HepG2 (cell line): ENCODE data around the gene ZNF341. TPM values are rescaled to one million over a fixed set of nuclear protein-coding genes. Genes with fewer than 3 reads are reported as not detected.

Experiments
- AGO2 ChIP-seq: fragments of 200-400 bp; formaldehyde crosslinking; optimal IDR thresholded peaks from 2 replicates; pipeline ENCODE3; 2017; ENCODE audit warnings: mild to moderate bottlenecking, low read depth, low read length, moderate library complexity
- HCFC1 ChIP-seq: fragments of 150-350 bp; IDR thresholded peaks from 2 replicates; pipeline ENCODE4 v1.6.1; 2014; ENCODE audit warnings: low read depth, low read length
- SP2 ChIP-seq: sonication (generic); formaldehyde crosslinking; IDR thresholded peaks from 2 replicates; pipeline ENCODE4 v1.5.1; 2020; ENCODE audit warnings: mild to moderate bottlenecking, missing genetic modification reagents
- ZBTB7A ChIP-seq: sonication (generic); formaldehyde crosslinking; IDR thresholded peaks from 2 replicates; pipeline ENCODE4 v1.8.0; 2022; ENCODE audit warnings: mild to moderate bottlenecking, missing genetic modification reagents
- ZFP90 ChIP-seq: sonication (generic); formaldehyde crosslinking; IDR thresholded peaks from 2 replicates; pipeline ENCODE4 v1.8.0; 2022; ENCODE audit warnings: missing genetic modification reagents, mild to moderate bottlenecking, inconsistent platforms, borderline replicate concordance
- ZNF350 ChIP-seq: sonication (generic); formaldehyde crosslinking; IDR thresholded peaks from 2 replicates; pipeline ENCODE4 v1.4.0; 2020; ENCODE audit warnings: mild to moderate bottlenecking, low read depth, missing genetic modification reagents, borderline replicate concordance
- ZNF441 ChIP-seq: sonication (generic); formaldehyde crosslinking; IDR thresholded peaks from 2 replicates; pipeline ENCODE4 v1.7.0; 2021; ENCODE audit warnings: missing genetic modification reagents, borderline replicate concordance
- ZNF550 ChIP-seq: sonication (generic); formaldehyde crosslinking; IDR thresholded peaks from 2 replicates; pipeline ENCODE4 v1.4.0; 2020; ENCODE audit warnings: mild to moderate bottlenecking, missing genetic modification reagents, borderline replicate concordance
- ZNF674 ChIP-seq: sonication (generic); formaldehyde crosslinking; IDR thresholded peaks from 2 replicates; pipeline ENCODE4 v1.5.0; 2020; ENCODE audit warnings: low read depth, mild to moderate bottlenecking, missing genetic modification reagents
- ZNF737 ChIP-seq: sonication (generic); formaldehyde crosslinking; IDR thresholded peaks from 2 replicates; pipeline ENCODE4 v1.5.0; 2020; ENCODE audit warnings: missing genetic modification reagents, mild to moderate bottlenecking, borderline replicate concordance
- polyA plus RNA-seq, 8 experiments: library from polyadenylated mRNA; depleted of rRNA in 3 of 8; stranded (reverse) in 7 of 8; unstranded in 1 of 8; fragments of >200 nt; fragmentation: Illumina TruSeq in 4 of 8; extraction: Trizol in 4 of 8; gene quantifications; 2 replicates each; pipeline versions ENCODE4 v1.2.1 to v1.2.3, GENCODE V29; 2011 to 2016; ENCODE audit warnings: low read depth in 4 of 8, missing spikeins in 1 of 8, mixed read lengths in 1 of 8; ENCODE audit not compliant: insufficient read depth in 1 of 8
- total RNA-seq, 5 experiments: library from RNA; depleted of rRNA; stranded (reverse); fragments of >200 nt; fragmentation: Illumina TruSeq; extraction: Trizol; gene quantifications; 2 replicates each; pipeline ENCODE4 v1.2.3, GENCODE V29; 2016; ENCODE audit warnings: low read depth in 1 of 5
- TF ChIP-seq, protein P1 (sequence below): sonication (generic); formaldehyde crosslinking; IDR thresholded peaks from 2 replicates; pipeline ENCODE4 v1.4.0; 2020; ENCODE audit warnings: mild to moderate bottlenecking, missing genetic modification reagents
- TF ChIP-seq, protein P2 (sequence below): sonication (generic); formaldehyde crosslinking; IDR thresholded peaks from 2 replicates; pipeline ENCODE4 v1.9.0; 2021; ENCODE audit warnings: missing genetic modification reagents, borderline replicate concordance

ZNF341 gene
- total and polyA plus RNA-seq, 2 of the 13 experiments (the other 11 are each of a cell fraction or from before 2014, with no cell fraction given) = 1.1 to 2.2 TPM

DNA sequence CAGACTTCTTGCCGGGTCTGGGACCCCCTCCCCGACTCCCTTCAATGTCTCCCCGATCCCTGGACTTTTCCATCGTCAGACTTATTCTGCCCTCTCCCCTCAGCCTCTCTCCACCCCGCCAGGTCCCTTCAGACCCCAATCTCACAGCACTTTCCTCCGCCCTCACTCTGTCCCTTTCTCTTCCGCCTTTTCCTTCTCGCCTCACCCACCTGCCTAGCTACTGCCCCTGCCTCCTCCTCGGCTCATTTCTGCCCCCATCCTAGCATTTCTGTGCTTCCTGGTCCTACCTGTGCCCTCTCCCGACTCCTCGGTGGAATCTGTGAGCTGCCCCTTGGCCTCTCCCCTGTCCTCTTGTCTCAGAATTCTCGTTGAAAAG is 80.0 kb downstream of the ZNF341 start (continued):
- TF ChIP-seq, protein P1, sequence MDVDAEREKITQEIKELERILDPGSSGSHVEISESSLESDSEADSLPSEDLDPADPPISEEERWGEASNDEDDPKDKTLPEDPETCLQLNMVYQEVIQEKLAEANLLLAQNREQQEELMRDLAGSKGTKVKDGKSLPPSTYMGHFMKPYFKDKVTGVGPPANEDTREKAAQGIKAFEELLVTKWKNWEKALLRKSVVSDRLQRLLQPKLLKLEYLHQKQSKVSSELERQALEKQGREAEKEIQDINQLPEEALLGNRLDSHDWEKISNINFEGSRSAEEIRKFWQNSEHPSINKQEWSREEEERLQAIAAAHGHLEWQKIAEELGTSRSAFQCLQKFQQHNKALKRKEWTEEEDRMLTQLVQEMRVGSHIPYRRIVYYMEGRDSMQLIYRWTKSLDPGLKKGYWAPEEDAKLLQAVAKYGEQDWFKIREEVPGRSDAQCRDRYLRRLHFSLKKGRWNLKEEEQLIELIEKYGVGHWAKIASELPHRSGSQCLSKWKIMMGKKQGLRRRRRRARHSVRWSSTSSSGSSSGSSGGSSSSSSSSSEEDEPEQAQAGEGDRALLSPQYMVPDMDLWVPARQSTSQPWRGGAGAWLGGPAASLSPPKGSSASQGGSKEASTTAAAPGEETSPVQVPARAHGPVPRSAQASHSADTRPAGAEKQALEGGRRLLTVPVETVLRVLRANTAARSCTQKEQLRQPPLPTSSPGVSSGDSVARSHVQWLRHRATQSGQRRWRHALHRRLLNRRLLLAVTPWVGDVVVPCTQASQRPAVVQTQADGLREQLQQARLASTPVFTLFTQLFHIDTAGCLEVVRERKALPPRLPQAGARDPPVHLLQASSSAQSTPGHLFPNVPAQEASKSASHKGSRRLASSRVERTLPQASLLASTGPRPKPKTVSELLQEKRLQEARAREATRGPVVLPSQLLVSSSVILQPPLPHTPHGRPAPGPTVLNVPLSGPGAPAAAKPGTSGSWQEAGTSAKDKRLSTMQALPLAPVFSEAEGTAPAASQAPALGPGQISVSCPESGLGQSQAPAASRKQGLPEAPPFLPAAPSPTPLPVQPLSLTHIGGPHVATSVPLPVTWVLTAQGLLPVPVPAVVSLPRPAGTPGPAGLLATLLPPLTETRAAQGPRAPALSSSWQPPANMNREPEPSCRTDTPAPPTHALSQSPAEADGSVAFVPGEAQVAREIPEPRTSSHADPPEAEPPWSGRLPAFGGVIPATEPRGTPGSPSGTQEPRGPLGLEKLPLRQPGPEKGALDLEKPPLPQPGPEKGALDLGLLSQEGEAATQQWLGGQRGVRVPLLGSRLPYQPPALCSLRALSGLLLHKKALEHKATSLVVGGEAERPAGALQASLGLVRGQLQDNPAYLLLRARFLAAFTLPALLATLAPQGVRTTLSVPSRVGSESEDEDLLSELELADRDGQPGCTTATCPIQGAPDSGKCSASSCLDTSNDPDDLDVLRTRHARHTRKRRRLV (CRISPR knock-in tag) = 0 out of 2 replicates have a peak, but pooled peaks have one; percentile 32
- TF ChIP-seq ZNF737 (CRISPR knock-in tag) (0 out of 2 replicates have a peak, but pooled peaks have one; percentile 56), AGO2 (peak; percentile 24), ZBTB7A (CRISPR knock-in tag) (0 out of 2 replicates have a peak, but pooled peaks have one; percentile 41), ZNF674 (CRISPR knock-in tag) (peak; percentile 39; the same call in 1 of the 2 replicates), SP2 (CRISPR knock-in tag) (peak; percentile 20; the same call in 1 of the 2 replicates), HCFC1 (0 out of 2 replicates have a peak, but pooled peaks have one; percentile 2), ZNF441 (CRISPR knock-in tag) (peak; percentile 32; the same call in 1 of the 2 replicates), ZFP90 (CRISPR knock-in tag) (0 out of 2 replicates have a peak, but pooled peaks have one; percentile 9), ZNF350 (CRISPR knock-in tag) (0 out of 2 replicates have a peak, but pooled peaks have one; percentile 61), ZNF550 (CRISPR knock-in tag) (no peak; the same call in 1 of the 2 replicates)
- TF ChIP-seq, protein P2, sequence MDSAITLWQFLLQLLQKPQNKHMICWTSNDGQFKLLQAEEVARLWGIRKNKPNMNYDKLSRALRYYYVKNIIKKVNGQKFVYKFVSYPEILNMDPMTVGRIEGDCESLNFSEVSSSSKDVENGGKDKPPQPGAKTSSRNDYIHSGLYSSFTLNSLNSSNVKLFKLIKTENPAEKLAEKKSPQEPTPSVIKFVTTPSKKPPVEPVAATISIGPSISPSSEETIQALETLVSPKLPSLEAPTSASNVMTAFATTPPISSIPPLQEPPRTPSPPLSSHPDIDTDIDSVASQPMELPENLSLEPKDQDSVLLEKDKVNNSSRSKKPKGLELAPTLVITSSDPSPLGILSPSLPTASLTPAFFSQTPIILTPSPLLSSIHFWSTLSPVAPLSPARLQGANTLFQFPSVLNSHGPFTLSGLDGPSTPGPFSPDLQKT (CRISPR knock-in tag) = no peak
